ENCODE measurements around the gene COL8A1.

COL8A1 gene

DNA sequence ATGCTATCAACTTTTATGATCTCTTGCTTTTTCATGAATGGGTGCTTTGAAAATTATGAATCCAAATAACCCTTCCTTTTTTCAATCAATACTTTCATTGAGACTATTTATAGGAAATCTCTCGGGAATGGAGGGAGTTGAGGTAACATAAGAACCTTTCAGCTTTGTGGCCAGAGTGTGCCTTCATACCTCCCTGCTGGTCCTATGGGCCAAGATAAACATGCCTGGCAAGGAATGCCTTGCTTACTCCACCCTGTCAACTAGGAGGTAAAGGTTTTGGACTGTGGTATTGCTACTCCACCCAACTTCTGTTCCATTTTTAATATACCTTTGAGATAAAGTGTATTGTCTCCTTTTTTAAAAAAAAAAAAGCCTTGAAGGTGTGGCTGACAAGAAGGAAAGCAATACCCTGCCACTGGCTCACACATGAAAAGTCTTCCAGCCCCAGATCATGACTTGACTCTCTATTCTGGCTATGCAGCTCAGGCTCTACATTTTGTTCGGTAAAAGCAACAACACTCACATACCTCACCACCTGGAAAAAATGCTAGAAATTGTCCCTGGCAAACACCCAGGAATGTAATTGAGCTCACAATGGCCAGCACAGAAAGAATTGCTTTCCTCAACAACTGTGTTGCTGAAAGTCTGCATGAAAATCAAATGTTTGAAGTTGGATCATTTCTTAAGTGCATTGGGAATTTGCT is 35.8 kb downstream of the COL8A1 start:
- DNase-seq (ENCODE audit: low spot score) = no peak

DNA sequence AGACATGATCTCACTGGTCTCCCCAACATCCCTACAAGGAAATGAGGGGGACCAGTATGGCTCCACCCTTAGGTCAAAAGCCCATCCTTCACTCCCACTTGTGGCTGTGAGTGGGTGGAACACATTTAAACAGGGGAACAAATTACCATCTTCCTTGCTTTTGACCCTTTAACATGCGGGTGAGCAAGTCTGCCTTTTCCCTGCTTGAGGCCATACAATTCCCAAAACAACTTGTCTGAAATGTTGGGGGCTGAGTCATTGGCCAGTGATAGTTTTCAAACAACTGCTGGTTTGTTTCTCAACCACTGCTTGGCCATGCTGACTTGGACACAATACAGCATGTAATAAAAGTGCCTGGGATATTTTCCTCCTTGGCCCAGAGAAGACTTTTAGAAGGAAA is 39.6 kb downstream of the COL8A1 start:
- no peak for DNase-seq (ENCODE audit: low spot score)

DNA sequence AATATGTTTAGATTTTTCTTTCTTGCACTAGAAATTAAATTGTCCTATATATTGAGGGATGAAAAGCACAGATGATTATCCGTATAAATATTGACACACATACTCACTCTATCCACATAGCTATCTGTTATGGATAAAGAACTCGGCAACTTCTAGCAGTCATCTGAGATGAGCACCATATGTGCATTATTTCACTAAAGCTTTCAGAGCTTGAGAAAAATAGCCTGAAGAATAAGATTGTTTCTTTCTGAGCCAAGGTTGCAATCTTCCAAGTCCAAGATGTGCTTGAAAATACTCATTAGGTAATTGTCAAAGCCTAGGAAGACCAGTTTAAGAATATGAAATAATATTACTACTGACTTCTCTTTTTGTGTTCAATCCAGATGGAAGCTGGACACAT is 40.5 kb downstream of the COL8A1 start:
- DNase-seq (ENCODE audit: low spot score) = no peak

DNA sequence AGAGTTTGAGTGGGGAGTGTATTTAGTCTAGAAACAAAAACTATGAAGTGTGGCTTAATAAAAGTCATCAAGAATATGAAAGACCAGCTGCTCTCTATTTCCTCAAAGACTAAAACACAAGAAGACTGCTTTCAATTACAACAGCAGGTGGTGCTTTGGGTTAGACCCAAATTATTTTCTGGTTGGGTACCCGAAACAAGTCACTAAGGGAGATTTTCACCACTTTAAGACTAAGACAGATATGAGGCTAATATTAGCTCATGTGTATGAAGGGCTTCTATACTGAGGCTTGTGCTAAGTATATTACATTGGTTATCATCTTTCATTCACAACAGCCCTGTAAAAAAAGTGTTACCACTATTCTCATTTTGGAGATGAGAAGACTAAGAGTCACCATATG is 43.1 kb downstream of the COL8A1 start:
- DNase-seq (ENCODE audit: low spot score) = no peak

DNA sequence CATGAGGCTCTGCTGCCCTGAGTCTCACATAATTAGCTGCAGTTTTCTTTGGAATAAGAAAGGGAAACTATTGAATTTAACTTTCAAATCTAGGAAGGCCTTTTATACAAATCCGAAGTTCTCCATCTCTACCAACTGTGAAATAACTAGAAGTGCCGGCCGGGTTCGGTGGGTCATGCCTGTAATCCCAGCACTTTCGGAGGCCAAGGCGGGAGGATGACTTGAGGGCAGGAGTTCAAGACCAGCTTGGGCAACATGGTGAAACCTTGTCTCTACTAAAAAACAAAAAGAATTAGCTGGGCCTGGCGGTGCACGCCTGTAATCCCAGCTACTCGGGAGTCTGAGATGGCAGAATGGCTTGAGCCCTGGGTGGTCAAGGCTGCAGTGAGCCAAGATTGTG is 43.6 kb downstream of the COL8A1 start:
- no peak for DNase-seq (ENCODE audit: low spot score)

DNA sequence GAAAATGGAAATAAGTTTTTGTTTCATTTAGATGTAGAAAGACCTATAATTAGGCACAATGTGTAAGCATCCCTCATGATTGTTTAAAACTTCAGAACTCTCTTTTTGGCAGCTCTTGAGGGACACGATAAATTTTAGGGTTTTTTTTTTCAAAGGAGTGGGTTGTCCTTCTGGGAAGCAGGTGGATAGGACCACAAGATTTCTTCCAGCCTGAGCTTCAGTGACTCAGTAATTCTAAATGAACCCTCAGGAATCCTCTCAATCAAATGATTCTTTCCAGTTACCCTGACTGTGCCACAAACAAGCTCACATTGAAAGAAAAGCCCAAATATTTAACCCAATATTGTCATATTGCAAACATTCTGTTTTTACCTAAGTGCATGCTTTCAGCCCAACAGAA is 45.1 kb downstream of the COL8A1 start:
- no peak for DNase-seq (ENCODE audit: low spot score)

DNA sequence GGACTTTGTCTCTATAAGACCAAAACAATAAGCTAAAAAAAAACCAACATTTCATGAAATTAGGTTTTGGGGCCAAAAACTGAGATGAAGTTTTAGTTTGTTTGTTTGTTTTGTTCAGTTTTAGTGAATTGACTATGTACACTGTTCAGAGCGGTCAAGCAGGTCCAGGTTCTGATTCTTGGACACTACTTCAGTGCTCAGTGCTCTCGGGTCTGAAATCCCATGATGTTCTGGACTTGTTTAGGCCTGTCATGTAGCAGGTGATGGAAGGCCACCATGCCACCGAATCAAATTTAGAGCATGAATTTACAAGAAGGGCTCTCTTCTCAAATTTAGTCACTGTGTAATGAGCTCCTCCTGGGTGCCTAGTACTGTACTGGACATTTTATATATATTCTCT is 45.5 kb downstream of the COL8A1 start:
- no peak for DNase-seq (ENCODE audit: low spot score)

DNA sequence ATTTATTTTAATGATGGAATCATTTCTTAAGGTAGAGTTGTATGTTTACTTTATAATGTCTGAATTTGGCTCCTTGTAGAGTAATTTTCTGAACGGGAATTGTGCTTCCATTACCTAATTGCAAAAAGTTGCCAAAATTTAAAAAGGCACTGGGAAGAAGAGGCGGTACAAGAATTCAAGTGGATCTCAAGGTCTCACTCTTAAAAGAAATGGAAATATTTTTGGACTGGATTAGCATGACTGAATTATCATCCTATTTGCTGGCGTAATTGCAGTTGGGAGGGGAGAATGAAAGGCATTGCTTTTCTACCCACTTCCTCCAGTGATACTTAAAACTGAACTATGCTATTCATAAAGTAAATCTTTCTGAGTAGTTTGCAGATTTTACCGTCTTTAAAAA is 46.2 kb downstream of the COL8A1 start:
- DNase-seq (ENCODE audit: low spot score) = no peak

DNA sequence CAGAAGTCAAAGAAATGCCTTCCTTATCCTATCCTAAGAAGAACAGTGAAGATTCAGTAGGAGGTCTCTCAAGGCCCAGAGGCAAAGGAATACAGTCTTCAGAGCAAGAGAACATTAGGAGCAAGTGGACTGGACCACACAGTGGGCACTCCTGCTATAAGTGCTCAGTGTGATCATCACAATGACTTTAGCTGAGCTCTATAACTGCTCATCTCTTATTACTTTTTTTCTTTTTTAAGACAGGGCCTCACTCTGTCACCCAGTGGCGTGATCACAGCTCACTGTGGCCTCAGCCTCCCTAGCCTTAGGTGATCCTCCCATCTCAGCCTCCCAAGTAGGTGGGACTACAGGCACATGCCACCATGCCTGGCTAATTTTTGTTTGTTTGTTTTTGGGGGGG is 48.1 kb downstream of the COL8A1 start:
- DNase-seq (ENCODE audit: low spot score) = no peak

DNA sequence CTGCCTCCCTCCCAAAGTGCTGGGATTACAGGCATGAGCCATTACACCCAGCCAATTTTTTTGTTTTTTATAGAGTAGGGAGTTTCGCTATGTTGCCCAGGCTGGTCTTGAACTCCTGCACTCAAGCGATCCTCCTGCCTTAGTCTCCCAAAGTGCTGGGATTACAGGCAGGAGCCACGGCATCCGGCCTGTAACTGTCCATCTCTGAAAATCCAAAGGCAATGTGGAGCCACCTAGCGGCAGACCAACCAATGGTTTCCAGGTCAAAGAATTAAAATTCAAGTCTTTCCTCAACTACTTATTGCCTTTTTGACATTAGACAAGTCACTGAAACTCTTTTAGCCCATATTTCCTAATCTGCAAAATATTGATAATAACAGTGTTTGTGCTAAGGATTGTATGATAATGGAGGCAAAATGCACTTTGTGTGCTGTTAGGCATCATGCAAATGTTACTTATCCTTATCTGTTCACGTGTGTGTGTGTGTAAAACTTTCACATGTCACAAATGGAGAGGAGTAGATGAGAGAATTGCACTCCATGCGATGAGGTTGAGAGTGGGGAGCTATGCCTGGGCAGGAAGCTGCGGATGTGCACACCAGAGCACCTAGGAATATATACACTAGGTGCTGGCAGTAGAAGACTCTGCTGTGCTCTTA is 48.7 kb downstream of the COL8A1 start:
- DNase-seq (ENCODE audit: low spot score) = peak; percentile 59

DNA sequence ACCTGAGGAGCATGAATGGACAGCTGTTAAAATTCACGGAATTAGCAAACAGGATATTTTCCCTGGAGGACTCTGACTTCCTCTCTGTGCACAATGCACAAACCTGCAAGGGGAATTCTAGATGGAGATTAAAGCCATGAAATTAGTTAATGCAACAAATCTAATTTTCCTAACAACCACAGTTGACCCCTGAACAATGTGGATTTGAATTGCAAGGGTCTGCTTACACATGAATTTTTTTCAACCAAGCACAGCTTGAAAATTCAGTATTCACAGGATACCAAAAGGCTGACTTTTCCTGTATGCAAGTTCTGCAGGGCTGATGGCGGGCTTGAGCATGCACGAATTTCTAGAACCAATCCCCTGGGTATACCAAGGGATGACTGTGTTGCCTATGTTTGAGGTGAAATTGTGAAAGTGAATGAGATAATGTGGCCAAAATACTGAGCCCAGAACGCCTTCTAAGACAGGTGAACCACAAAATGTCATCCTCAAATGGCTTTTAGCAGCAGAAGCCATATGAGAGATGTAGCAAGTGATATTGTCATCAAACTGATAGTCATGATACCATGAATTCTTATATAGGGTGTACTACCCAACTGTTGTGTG is 52.5 kb downstream of the COL8A1 start:
- DNase-seq (ENCODE audit: low spot score) = no peak

DNA sequence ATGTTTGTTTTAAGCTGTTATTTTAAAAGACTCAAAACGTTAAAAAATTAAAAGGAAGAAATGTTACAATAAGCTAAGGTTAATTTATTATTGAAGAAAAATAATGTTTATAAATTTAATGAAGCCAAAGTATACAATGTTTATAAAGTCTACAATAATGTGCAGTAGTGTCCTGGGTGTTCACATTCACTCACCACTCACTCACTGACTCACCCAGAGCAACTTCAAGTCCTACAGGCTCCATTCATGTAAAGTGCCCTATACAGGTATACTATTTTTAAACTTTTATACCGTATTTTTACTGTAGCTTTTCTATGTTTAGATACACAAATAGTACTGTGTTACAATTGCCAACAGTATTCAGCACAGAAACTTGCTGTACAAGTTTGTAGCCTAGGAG is 55.2 kb downstream of the COL8A1 start:
- DNase-seq (ENCODE audit: low spot score) = no peak

DNA sequence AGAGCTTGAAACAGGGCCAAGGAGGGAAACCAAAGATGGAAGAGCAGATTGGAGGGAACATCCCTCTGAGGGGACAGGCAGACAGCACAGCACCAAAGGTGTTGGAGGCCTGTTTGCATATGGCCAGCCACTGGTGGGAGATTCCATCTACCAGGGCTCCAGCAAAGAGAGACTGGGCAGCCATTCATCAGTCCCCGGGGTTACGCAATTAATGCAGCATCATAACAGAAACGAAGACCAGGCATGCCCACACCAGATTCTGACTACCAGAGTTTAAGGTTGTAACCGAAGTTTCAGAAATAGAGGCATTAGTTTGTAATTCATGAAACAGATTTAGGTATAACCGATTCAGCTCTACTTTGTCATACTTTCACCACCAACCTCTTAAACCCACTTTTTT is 58.1 kb downstream of the COL8A1 start:
- DNase-seq (ENCODE audit: low spot score) = no peak

DNA sequence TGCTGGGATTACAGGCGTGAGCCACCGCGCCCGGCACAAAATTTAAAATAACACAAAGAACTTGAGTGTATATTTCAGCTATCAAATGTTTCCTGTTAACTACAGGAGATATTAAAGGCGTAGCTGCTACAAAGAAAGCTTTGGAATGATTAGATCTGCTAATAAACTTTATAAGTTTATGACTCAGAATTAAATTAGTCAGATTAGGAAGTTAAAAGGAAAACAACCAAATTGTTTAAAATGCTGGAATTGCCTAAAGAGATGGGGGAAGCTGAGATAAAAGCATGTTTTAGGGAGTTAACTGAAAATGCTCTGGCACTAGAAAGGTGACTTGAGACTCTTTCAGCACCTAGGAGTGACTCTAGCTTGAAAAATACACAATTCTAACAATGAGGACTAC is 58.9 kb downstream of the COL8A1 start:
- DNase-seq (ENCODE audit: low spot score) = no peak

DNA sequence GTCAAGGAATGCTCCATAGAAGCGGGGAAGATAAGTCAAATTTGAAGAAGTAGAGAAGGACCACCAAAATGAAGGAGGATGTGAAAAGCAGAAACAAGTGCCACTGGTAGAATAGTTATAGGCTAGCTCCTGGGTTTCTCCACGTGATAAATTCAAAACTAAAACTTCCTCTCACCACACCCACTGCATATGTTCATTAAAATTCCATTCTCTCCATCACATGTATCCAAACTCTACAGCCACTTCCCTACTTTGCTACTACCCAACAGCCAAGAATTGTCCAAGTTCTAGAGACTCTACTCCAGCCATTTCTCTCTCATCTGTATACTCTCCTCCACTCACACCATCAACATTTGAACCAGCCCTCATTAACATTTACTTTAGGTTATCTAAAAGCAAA is 60.5 kb downstream of the COL8A1 start:
- DNase-seq (ENCODE audit: low spot score) = no peak

DNA sequence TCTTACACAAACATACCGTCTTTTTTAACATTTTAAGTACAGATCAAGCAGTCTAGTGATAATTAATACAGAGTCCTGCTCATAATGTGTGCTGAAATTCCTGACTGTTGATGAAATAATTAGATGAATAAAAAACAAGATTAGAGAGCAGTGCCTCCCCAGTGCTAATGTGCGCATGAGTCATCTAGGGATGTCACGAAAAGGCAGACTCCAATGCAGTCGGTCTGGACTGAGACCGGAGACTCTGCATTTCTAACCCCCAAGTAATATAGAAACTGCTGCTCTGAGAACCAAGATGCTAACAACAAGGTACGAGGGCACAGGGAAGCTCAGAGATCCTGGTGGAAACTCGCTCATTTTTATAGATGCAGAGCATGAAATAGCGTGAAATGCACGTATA is 61.4 kb downstream of the COL8A1 start:
- no peak for DNase-seq (ENCODE audit: low spot score)

DNA sequence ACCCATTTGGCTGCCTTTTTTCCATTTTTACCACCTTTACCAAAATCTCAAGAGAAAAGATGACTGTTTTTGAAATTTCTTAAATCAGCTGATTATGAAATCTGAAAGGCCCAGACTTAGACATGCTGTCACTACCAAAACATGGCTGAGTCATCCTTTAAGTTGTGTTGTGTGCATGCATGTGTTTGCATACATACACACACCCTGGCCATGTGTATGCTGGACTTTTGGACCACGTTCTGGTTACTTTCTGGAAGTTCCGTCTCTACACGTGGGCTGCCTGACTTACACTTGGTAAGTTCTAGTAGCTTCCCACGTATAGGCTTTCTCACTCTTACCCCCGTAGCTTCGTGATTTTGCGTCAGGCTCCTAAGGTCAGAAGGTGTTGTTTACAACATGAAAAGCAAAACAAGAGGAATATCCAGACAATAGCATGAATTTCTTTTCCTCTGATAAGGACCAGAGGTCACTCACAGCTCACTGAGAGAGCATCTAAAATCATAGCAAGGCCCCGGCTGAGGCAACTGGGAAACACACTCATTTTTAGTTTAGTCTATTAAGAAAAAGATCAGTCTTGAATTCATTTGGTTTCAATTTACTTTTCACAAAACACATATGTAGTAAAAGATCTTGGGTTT is 62.4 kb downstream of the COL8A1 start:
- DNase-seq (ENCODE audit: low spot score) = no peak

DNA sequence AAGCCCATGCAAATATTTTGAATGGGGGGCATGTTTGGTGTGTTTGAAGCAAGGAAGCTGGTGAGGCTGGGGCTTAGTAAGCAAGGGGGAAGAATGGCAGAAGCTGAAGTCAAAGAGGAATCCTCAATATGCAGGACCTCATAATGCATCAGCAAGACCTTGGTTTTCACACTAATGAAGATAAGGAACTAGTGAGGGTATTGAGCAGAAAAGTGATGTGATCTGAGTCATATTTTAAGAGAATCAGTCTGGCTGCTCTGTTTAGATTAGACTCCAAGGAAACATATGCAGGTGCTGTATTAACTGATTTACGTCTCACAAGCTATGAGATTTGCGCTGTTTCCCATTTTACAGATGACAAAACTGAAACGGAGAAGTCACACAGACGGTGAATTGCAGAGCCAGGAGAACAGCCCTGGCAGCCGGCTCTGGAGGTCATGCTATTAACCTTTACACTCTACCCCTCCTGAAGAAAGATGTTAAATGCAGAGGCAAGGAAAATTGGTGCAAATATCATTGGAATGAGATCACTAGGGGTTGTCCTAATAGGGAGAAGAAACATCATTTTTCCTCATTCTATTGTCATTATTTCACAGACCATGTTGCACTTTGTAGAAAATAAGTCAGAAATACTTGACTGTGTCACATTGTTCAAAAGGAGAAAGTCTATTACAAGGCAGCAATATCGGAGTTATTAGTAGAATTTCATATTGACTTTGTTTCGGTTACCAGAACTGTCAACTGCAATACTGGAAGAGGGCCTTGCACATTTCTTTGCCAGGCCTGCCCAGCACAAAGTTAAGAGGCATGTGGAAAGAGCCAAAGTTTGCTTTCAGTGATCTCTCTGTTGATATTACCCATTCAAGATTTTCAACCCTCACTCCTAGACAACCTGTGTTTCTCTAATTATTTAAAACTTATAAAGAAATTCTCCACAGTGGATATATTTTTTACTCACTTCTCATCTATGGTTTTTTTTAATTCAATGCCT is 64.9 kb downstream of the COL8A1 start:
- DNase-seq (ENCODE audit: low spot score) = no peak

DNA sequence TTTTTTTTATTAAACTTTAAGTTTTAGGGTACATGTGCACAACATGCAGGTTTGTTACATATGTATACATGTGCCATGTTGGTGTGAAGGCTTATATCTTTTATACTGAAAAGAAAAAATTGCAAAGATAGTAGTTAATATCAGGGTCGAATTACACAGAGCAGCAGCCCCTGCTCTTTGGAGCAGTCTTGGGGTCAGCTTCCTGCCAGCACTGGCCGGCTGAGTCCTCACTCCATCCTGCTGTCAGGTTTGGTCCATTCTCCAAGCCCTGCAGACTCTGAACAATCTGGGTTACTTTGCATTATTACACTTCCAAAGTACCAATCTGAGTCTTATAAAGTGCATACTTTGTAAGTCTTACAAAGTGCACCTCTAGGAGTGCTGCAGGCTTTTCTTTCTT is 66.0 kb downstream of the COL8A1 start:
- no peak for DNase-seq (ENCODE audit: low spot score)

DNA sequence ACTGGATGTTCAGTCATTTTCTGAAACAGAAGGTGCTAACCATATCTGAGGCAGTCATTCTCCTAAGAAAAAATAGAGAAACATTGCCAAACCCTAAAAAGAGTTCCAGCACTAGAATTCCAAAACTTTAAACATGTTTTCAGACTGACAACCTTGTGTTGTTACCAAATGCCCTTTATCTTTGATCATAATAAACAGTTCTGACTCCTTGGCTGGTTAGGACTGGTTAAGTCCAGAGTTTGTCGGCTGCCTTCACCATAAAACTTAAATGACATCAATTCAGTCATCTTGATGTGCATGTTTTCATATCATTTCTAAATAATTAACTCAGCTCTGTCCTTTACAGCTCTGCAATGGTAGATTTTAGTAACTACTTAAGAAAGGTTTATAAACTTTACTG is 68.0 kb downstream of the COL8A1 start:
- no peak for DNase-seq (ENCODE audit: low spot score)

DNA sequence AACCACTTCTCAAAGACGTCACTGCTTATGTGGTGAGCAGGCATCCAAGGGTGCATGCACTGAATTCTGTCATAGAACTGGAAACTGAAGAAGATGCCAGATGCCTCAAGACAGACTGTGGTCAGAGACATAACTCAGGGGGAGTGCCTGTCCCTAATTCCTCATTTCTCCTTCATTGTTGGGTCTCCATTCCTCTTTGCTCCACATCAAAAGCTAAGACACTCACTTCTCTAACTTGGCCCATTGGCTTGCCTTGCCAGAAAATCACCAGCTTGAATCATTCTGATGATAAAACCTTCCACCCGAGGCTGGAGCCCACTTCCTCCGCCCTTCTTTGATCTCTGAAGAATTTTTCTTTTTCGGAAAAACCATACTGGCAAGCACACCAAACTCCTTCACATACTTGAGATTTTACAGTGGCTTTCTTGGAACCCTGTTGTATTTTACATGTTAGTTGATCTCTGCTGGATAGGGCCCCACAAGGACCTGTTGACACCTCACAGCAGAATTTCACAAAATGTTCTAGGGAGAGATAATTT is 69.9 kb downstream of the COL8A1 start:
- DNase-seq (ENCODE audit: low spot score) = no peak

DNA sequence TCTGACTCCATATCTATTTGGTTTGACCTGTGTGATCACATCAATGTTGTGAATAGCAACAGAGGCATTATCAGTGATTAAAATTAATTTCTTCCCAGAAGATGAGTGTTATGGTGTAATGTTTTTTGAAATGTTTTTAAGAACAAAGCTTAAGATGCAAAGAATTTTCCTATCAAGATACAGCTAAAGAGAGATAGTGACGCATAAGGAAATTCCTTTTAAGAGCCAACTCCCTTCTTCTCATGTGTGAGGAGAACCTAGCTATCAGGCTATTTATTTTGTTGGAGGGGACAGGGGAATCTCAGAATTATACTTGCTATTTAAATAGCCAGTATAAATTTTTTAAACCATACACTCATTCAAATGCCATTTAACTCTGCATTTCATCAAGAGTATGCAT is 71.3 kb downstream of the COL8A1 start:
- DNase-seq (ENCODE audit: low spot score) = no peak
